UCSD-AML1 (cell line): ENCODE results near the gene LIMK1.
"Not testable (repeated sequence)": the region's sequence is repeated elsewhere in the genome, so short reads cannot be mapped to it uniquely, and the experiment has no call there.

ENCODE experiments used
- DNase-seq: peaks from one replicate; lab custom pipeline; 2025; ENCODE audit not compliant: unreplicated experiment; lab: John Stamatoyannopoulos, UW

The LIMK1 gene

GRCh38 chr7:74121401-74122249 lies 38.0 kb downstream of the LIMK1 start:
- DNase-seq: no peak

- not testable (repeated sequence) for DNase-seq
Measured at GRCh38 chr7:74123892-74124291, 40.3 kb downstream of the LIMK1 start.

GRCh38 chr7:74126220-74126880 lies 42.7 kb downstream of the LIMK1 start:
- no peak for DNase-seq

- no peak for DNase-seq
Measured at GRCh38 chr7:74129887-74130286, 46.3 kb downstream of the LIMK1 start.

GRCh38 chr7:74130518-74130917 lies 46.9 kb downstream of the LIMK1 start:
- DNase-seq: no peak

- no peak for DNase-seq
Measured at GRCh38 chr7:74134117-74134620, 50.6 kb downstream of the LIMK1 start.

- DNase-seq: no peak
Measured at GRCh38 chr7:74138334-74138867, 54.8 kb downstream of the LIMK1 start.

GRCh38 chr7:74138945-74139843 lies 55.6 kb downstream of the LIMK1 start:
- no peak for DNase-seq

GRCh38 chr7:74141705-74142104 lies 58.1 kb downstream of the LIMK1 start:
- DNase-seq: no peak

- DNase-seq: no peak
Measured at GRCh38 chr7:74143383-74143782, 59.8 kb downstream of the LIMK1 start.

- DNase-seq: no peak
Measured at GRCh38 chr7:74148491-74148890, 64.9 kb downstream of the LIMK1 start.

- DNase-seq: no peak
Measured at GRCh38 chr7:74149071-74149470, 65.5 kb downstream of the LIMK1 start.

- DNase-seq: no peak
Measured at GRCh38 chr7:74149603-74150002, 66.0 kb downstream of the LIMK1 start.

- DNase-seq: no peak
Measured at GRCh38 chr7:74153736-74154135, 70.1 kb downstream of the LIMK1 start.

GRCh38 chr7:74155810-74156395 lies 72.3 kb downstream of the LIMK1 start:
- no peak for DNase-seq

GRCh38 chr7:74157605-74158004 lies 74.0 kb downstream of the LIMK1 start:
- DNase-seq: no peak

GRCh38 chr7:74164985-74165456 lies 81.4 kb downstream of the LIMK1 start:
- DNase-seq: peak; percentile 10

GRCh38 chr7:74165867-74166593 lies 82.4 kb downstream of the LIMK1 start:
- DNase-seq: no peak

- DNase-seq: not testable (repeated sequence)
Measured at GRCh38 chr7:74167324-74167723, 83.7 kb downstream of the LIMK1 start.
